ENCODE measurements around the gene SURF2. TPM values are rescaled to one million over a fixed set of nuclear protein-coding genes. Genes with fewer than 3 reads are reported as not detected.
A peak's percentile ranks its signal among the peaks of the same experiment; 100 is the strongest.

Gene SURF2
- total and polyA plus RNA-seq, 11 donors = 10.0 to 41.1 (median 14.0) TPM

GRCh38 chr9:133380734-133381133 is 24.4 kb downstream of the SURF2 start:
- intact Hi-C loops (cut with DNase I) = no loop called here
- no peak overlapping the region for H3K27ac ChIP-seq
- H3K4me3 ChIP-seq = no peak overlapping the region
- TF ChIP-seq CTCF (IDR thresholded peaks at IDR 0.05) (no peak), POLR2A (IDR thresholded peaks at IDR 0.05) (no peak)
- H3K27me3 ChIP-seq = no peaks in the 10 kb centered on the region
- H3K9me3 ChIP-seq = peaks cover 0 to 10% (median 0%) of the 10 kb centered on the region in 12 donors
- 86 to 89% (median 87%) methylated on average over 4 of the region's 4 CpGs for WGBS, 4 donors
- no peak for DNase-seq
- ATAC-seq = no peak
- no peaks in the 10 kb centered on the region for H3K36me3 ChIP-seq
- H3K4me1 ChIP-seq = peaks cover 0 to 8% (median 4%) of the 10 kb centered on the region in 12 donors

- DNase-seq = no peak
- H3K4me3 ChIP-seq = no peak overlapping the region
- H3K4me1 ChIP-seq = no peaks in the 10 kb centered on the region
- 80 to 94% (median 90%) methylated on average over 4 of the region's 4 CpGs for WGBS, 4 donors
- ATAC-seq = no peak
- no peak for TF ChIP-seq POLR2A (IDR thresholded peaks at IDR 0.05)
- no peak for TF ChIP-seq CTCF (IDR thresholded peaks at IDR 0.05)
- H3K9me3 ChIP-seq = peaks cover 0 to 5% (median 0%) of the 10 kb centered on the region in 12 donors
- no peaks in the 10 kb centered on the region for H3K27me3 ChIP-seq
- no peaks in the 10 kb centered on the region for H3K36me3 ChIP-seq
- intact Hi-C loops (cut with DNase I) = no loop called here
- H3K27ac ChIP-seq = no peak overlapping the region
Measured at GRCh38 chr9:133382507-133383141, 26.3 kb downstream of the SURF2 start.

DNA sequence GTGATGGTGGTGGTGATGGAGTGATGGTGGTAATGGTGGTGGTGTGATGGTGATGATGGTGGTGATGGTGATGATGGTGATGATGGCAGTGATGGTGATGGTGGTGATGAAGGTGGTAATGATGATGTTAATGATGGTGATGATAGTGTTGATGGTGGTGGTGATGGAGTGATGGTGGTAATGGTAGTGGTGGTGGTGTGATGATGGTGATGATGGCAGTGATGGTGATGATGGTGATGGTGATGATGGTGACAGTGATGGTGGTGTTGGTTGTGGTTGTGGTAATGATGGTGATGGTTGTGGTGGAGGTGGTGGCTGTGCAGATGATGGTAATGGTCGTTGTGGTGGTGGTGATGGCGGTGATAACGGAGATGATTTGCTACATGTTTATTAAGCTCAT is 27.1 kb downstream of the SURF2 start:
- intact Hi-C loops (cut with DNase I) = no loop called here
- DNase-seq = no peak
- Histone ChIP-seq H3K9me3 (no peaks in the 10 kb centered on the region), H3K27ac (no peak overlapping the region), H3K36me3 (no peaks in the 10 kb centered on the region), H3K4me3 (no peak overlapping the region), H3K4me1 (no peaks in the 10 kb centered on the region), H3K27me3 (no peaks in the 10 kb centered on the region)
- no peak for TF ChIP-seq POLR2A (IDR thresholded peaks at IDR 0.05)
- TF ChIP-seq CTCF (IDR thresholded peaks at IDR 0.05) = no peak
- ATAC-seq = no peak
- WGBS, 4 donors = 89 to 96% (median 93%) methylated on average over 3 of the region's 3 CpGs

DNA sequence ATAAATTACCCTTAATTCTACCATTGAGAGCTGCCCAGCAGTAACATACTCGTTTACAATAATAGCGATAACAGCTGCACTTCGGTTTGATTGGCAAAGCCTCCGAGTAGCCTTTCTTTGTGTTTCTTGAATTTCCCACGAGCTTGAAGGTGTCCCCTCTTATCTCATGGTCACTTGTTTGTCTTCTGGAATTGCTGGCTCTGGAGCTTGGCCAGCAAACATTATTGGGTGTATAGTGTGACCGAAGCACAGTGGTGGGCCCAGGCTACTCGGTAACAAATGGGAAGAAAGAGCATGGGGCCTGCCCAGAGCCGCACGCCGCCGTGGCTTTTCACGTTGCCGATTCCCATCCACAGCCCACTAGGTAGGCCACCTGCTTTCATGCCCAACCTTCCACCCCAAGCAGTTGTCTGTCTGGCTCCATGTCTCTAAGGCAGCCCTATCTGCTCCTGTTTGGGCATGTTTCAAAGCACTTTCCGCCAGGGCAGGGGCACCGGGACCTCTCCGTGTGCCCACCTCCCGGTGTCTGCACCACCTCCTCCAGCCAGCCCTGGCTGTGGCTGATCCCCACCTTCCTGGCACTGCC is 28.5 kb downstream of the SURF2 start:
- H3K36me3 ChIP-seq = no peaks in the 10 kb centered on the region
- intact Hi-C loops (cut with DNase I) = no loop called here
- no peaks in the 10 kb centered on the region for H3K9me3 ChIP-seq
- WGBS, 4 donors = 81 to 91% (median 88%) methylated on average over 17 of the region's 17 CpGs
- H3K4me3 ChIP-seq = no peak overlapping the region
- no peak overlapping the region for H3K27ac ChIP-seq
- H3K4me1 ChIP-seq = no peaks in the 10 kb centered on the region
- H3K27me3 ChIP-seq = no peaks in the 10 kb centered on the region
- peak in 1 of 5 donors; percentile 30 for DNase-seq
- no peak for TF ChIP-seq POLR2A (IDR thresholded peaks at IDR 0.05)
- TF ChIP-seq CTCF (IDR thresholded peaks at IDR 0.05) = no peak
- ATAC-seq = no peak

All from heart left ventricle (tissue), 16 donors.